GM19455 (cell line): Measurements from ENCODE around the gene TMC3.
"Not testable (repeated sequence)": the region's sequence is repeated elsewhere in the genome, so short reads cannot be mapped to it uniquely, and the experiment has no call there.

ENCODE experiments used
- ATAC-seq: cut with Tn5 transposase; IDR thresholded peaks from one replicate; pipeline ENCODE4 v1.9.1; 2021; ENCODE audit not compliant: unreplicated experiment

TMC3 gene

GRCh38 chr15:81373775-81374395, at the start of gene TMC3:
Gene TMC3, minus strand, starts transcription at chr15:81374213. Its CDS starts 136 bp downstream, at chr15:81374077.
- no peak for ATAC-seq

GRCh38 chr15:81421461-81421860, 47.4 kb upstream of the TMC3 start:
- no peak for ATAC-seq

GRCh38 chr15:81419332-81419943, 45.4 kb upstream of the TMC3 start:
- no peak for ATAC-seq

GRCh38 chr15:81418891-81419290, 44.9 kb upstream of the TMC3 start:
- ATAC-seq = no peak

GRCh38 chr15:81418444-81418843, 44.4 kb upstream of the TMC3 start:
- no peak for ATAC-seq

GRCh38 chr15:81414274-81414968, 40.4 kb upstream of the TMC3 start:
- ATAC-seq = not testable (repeated sequence)

- no peak for ATAC-seq
These were observed 39.8 kb upstream of the TMC3 start for GRCh38 chr15:81413851-81414250.

GRCh38 chr15:81411969-81412633, 38.1 kb upstream of the TMC3 start:
- ATAC-seq = no peak

- ATAC-seq = no peak
These were observed 37.0 kb upstream of the TMC3 start for GRCh38 chr15:81411051-81411450.

GRCh38 chr15:81410318-81410753, 36.3 kb upstream of the TMC3 start:
- ATAC-seq = no peak

- ATAC-seq = no peak
These were observed 33.7 kb upstream of the TMC3 start for GRCh38 chr15:81407718-81408117.

- ATAC-seq = no peak
These were observed 33.2 kb upstream of the TMC3 start for GRCh38 chr15:81407176-81407575.

GRCh38 chr15:81400640-81401236, 26.7 kb upstream of the TMC3 start:
- no peak for ATAC-seq

GRCh38 chr15:81398910-81399551, 25.0 kb upstream of the TMC3 start:
- no peak for ATAC-seq

GRCh38 chr15:81398456-81398855, 24.4 kb upstream of the TMC3 start:
- ATAC-seq = no peak

- no peak for ATAC-seq
These were observed 20.6 kb upstream of the TMC3 start for GRCh38 chr15:81394603-81395002.

GRCh38 chr15:81391657-81392056, 17.6 kb upstream of the TMC3 start:
- ATAC-seq = no peak

GRCh38 chr15:81388436-81388770, 14.4 kb upstream of the TMC3 start:
- no peak for ATAC-seq

GRCh38 chr15:81387621-81388435, 13.8 kb upstream of the TMC3 start:
- ATAC-seq = no peak

- no peak for ATAC-seq
These were observed 12.9 kb upstream of the TMC3 start for GRCh38 chr15:81386947-81387346.
